ENCODE results near the gene GEN1.

- TF ChIP-seq EZH2 (IDR thresholded peaks at IDR 0.05) (no peak), CTCF (IDR thresholded peaks at IDR 0.05) (no peak)
These were observed 4.0 kb upstream of the GEN1 start for GRCh38 chr2:17749753-17750438.
